PFSK-1 (cell line): ENCODE results near the gene CAMTA1.

Experiments
- POLR2AphosphoS5 ChIP-seq: IDR thresholded peaks from 2 replicates; pipeline ENCODE4 v1.6.1; 2012; ENCODE audit warnings: low read depth, mild to moderate bottlenecking, control low read depth, low read length, moderate library complexity
- SIN3A ChIP-seq: IDR thresholded peaks from 2 replicates; pipeline ENCODE4 v1.6.1; 2012; ENCODE audit warnings: mild to moderate bottlenecking, low read length, moderate library complexity, borderline replicate concordance; ENCODE audit not compliant: insufficient read depth

GRCh38 chr1:6783936-6784559, 1.2 kb upstream of the CAMTA1 start:
- TF ChIP-seq POLR2AphosphoS5 (no peak; the same call in 1 of the 2 replicates), SIN3A (no peak)
